GM12873 (cell line): ENCODE results near the gene MED9.

Experiments used
- TF ChIP-seq, protein P1 (sequence below): IDR thresholded peaks from 2 replicates; pipeline ENCODE4 v1.5.1; 2012; ENCODE audit warnings: low read depth, mild to moderate bottlenecking, moderate library complexity, low read length, control low read depth; ENCODE audit not compliant: insufficient read depth; ENCODE audit errors: missing control alignments

Gene MED9

DNA sequence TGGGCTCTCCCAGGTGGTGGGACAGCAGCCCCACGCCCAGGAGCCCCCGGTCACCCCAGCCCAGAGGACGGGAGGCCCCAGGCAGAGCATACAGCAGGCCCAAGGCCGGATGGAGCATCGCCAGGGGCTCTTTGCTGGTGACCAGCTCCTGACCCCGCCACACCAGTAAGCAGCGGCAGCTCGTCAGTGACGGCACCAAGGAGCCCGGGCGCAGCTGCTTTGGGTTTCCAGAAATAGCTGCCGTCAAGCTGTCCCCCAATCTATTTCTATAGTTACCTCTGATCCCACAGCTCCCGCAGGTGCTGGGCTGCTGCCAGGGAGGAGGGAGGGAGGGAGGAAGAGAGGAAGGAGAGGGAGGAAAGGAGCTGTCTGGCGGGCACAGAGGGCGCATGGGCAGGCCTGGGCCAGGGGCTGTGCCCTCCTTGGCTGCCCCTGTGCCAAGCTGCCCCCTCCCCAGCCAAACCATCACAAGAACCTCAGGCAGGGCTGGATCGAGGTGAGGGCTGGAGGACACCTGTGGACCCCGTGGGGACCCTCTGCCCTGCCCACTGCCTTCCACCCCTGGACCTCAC is 30.2 kb downstream of the MED9 start:
- TF ChIP-seq, protein P1, sequence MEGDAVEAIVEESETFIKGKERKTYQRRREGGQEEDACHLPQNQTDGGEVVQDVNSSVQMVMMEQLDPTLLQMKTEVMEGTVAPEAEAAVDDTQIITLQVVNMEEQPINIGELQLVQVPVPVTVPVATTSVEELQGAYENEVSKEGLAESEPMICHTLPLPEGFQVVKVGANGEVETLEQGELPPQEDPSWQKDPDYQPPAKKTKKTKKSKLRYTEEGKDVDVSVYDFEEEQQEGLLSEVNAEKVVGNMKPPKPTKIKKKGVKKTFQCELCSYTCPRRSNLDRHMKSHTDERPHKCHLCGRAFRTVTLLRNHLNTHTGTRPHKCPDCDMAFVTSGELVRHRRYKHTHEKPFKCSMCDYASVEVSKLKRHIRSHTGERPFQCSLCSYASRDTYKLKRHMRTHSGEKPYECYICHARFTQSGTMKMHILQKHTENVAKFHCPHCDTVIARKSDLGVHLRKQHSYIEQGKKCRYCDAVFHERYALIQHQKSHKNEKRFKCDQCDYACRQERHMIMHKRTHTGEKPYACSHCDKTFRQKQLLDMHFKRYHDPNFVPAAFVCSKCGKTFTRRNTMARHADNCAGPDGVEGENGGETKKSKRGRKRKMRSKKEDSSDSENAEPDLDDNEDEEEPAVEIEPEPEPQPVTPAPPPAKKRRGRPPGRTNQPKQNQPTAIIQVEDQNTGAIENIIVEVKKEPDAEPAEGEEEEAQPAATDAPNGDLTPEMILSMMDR = no peak

DNA sequence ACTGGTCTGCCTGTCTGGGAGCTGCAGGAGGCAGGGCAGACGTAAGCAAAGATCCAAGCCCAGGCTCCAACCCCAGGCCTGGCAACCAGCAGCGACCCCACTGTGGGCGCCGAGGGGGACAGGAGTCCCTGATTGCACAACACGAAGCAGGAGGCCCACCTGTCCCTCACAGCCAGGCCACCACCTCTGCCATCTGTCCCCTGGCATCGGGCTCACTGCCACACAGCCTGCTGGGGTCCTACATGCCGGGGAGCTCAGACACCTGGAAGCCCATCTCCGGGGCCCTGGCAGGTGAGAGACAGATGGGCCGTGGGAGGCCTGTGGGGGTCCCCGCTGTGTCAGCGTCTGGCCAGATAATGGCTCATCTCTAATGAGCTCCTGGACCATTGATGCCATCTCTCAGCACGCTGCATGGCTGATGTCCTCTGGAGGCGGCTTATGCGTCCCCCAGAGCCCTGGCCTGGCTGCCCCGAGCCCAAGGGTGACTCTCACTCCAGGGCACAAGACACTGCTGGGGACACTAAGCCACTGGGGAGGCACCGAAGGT is 30.7 kb downstream of the MED9 start:
- TF ChIP-seq, protein P1 = no peak

DNA sequence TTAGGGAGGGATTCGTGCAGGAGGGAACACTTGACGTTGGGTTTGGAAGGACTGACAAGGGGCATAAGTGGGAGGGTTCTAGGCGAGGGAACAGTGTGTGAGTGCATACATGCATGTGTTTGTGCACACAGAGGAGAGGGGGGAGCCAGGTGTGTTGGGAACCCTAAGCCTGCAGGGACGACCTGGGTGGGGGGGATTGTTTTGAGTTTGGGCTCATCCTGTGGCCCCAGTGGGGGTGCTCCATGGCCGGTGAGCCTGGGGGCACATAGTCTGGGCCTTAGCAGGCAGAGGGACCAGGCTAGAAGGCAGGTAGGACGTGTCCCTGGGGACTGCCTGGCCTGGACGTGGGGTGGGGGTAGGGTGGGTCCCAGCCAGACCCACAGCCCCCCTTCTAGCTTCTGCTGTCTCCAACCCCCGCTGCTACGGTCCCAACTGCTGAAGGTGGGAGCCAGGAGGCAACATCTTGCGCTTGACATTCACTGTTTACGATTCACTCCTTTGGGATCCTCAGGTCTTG is 31.3 kb downstream of the MED9 start:
- TF ChIP-seq, protein P1 = no peak

- TF ChIP-seq, protein P1 = no peak
Observed at GRCh38 chr17:17508646-17509591, 32.1 kb downstream of the MED9 start.

DNA sequence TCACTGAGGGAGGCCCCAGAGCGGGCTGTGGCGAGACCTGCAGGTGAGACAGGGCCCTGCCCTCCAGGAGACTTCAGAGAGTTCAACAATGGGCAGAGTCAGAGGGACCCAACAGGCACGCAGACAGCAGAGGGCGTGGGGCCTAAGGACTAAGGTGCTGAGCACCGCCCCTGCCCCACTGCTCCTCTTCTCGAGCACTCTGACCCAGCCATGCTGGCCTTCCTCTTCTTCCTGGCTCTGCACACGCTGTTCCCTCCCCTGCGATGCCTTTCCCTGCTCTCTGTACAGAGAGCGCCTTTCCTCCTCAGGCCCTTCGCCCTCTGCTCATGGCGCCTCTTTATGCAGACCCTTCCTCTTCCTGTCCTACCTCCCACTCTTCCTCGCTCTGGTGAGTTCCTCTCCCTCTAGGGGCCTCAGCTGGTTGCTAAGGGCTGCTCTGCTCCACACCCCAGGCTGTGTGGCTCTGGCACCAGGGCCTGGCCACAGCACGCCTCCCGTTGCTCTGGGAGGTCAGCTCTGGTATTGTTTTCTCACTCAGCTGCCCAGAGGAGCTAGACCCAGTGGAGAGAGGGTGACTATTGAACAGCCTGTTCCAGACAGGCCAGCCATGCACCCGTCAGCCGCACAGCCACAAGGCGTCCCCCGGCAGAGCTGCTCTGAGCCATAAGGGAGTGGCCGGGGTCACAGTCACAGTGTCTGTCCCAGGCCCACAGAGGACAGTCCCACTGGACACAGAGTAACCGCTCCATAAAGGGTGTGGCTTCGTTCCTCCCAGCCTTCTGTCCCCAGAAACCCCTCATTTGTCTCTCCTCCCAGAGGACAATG is 33.0 kb downstream of the MED9 start:
- TF ChIP-seq, protein P1 = no peak

DNA sequence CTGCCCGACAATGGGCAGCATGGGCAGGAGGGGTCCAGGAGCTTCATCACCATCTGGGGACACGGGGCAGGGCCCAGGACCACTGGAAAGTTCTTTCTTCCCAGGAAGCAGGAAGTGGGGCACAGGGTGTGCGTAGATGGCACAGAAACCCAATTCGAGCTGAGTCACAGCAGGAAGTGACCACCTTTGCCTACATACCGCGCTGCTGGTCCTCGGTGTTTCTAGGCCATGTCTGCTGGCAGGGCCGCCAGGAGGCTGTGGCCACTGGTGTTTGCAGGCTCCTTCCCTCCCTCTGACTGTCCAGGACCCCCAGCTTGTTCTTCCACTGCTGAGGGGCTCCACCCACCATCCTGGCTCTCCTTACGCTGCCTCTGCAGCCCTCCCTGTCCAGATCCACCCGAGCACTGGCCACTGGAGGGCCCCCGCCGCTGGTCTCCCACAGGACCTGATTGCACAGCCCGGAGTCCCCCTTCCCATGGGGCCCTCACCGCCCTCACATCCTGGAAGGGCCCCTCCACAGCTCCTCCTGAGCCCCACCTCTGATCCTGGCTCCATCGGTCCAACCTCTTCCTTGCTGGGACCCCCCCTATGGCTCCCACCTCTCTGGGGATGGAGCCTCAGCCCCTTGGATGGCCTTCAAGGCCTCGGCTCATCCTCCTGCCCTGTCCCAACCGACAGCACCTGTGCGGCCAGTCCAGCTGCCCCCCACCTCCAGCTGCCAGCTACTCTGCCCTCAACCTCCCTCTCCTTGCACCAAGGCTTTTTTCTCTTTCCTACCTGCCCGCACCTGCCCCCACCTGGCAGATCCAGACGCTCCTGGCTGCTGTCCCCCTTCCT is 33.9 kb downstream of the MED9 start:
- TF ChIP-seq, protein P1 = no peak
